Stimulated activated CD4-positive, alpha-beta T cell treated with anti-CD3 and anti-CD28 coated beads, Interleukin-12 subunit alpha, Interleukin-12 subunit beta, amount 100 ng/mL, for 48 hours (primary cell): ENCODE data around the gene CDCP2.

Experiments used
- DNase-seq, 3 donors: peaks; one replicate each; pipeline ENCODE4 v3.0.0-alpha.2; 2020; ENCODE audit warnings: low read depth in 2 of 3, low spot score in 1 of 3

The CDCP2 gene

DNA sequence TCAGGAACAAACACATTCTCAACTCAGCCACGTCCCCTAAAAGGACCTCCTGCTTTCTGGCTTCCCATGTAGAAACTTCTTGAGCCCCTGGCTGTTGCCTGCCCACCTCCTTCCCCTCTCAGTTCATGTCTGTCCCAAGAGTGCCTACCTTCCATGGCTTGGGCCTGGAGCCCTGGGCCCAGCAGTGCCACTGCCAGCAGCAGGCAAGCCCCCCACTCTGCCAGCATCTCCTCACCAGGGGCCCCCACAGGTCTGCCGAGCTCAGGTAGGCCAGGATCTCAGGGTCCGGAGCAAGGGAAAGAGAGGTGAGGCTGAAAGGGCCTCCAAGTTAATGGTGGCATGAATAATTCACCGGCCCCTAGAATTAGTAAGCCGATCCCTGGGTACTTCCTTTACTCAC, at the start of gene CDCP2:
TSS of gene CDCP2 (minus strand) at position 305 of the 400 bp plus-strand sequence. CDS start at position 227, 78 bp downstream.
- DNase-seq, result no peak

DNA sequence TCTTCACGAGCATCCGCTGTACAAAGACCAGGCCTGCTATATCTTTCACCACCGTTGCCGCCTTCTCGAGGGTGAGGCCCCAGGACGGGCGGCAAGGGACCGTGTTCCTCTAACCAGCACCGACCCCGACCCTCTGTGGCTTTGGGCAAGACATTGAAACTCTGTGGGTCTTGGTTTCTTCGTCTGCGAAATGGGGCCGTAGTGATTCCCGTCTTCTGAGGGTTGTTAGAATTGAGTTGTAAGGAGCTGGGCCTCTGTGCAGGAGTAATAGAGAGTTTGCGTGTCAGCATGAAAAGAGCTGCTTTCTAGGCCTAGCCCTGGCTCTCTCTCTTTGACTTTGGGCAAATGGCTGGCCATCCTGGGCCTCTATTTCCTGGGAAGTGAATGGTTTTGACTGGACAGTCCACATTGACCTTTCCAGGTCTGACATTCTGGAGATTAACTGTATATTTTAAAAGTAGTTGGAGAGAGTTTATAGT, 47.8 kb upstream of the CDCP2 start:
- peak in 1 of 3 donors; percentile 5 for DNase-seq

DNA sequence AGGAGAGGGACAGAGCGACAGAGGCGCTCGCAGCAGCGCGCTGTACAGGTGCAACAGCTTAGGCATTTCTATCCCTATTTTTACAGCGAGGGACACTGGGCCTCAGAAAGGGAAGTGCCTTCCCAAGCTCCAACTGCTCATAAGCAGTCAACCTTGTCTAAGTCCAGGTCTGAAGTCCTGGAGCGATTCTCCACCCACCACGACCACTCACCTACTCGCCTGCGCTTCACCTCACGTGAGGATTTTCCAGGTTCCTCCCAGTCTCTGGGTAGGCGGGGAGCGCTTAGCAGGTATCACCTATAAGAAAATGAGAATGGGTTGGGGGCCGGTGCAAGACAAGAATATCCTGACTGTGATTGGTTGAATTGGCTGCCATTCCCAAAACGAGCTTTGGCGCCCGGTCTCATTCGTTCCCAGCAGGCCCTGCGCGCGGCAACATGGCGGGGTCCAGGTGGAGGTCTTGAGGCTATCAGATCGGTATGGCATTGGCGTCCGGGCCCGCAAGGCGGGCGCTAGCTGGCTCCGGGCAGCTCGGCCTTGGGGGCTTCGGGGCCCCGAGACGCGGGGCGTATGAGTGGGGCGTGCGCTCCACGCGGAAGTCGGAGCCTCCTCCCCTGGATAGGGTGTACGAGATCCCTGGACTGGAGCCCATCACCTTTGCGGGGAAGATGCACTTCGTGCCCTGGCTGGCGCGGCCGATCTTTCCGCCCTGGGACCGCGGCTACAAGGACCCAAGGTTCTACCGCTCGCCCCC, 47.1 kb upstream of the CDCP2 start, which contains the start of the genes CYB5RL and MRPL37:
TSS of gene CYB5RL (minus strand) at position 266 of the 754 bp plus-strand sequence. CDS start 4,414 bp downstream, outside the sequence.
TSS of gene MRPL37 (plus strand) at position 403 of the 754 bp plus-strand sequence. CDS start at position 480, 77 bp downstream.
- DNase-seq, result peak; percentile 82 to 93 (median 87)

DNA sequence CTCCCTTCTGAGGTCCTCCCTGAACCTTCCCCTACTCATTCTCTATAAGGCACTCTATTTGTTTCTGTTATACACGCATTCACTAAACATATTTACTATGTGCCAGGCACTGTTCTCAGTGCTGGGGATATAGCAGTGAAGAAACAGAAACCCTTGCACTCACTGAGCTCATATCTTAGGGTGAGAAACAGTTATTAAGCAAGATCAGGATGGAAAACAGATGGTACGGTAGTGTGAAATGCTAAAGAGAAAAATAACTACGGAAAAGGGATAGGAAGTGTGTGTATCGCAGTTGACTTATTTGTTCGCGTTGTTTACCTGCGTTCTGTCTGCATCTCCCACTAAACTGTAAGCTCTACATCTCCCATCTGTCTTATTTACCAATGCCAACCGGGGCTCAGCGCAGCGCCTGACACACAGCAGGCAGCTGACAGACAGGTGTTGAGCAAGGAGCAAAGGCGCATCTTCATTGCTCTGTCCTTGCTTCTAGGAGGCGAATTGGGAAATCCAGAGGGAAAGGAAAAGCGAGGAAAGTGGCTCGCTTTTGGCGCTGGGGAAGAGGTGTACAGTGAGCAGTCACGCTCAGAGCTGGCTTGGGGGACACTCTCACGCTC, 46.5 kb upstream of the CDCP2 start:
- DNase-seq, result no peak

DNA sequence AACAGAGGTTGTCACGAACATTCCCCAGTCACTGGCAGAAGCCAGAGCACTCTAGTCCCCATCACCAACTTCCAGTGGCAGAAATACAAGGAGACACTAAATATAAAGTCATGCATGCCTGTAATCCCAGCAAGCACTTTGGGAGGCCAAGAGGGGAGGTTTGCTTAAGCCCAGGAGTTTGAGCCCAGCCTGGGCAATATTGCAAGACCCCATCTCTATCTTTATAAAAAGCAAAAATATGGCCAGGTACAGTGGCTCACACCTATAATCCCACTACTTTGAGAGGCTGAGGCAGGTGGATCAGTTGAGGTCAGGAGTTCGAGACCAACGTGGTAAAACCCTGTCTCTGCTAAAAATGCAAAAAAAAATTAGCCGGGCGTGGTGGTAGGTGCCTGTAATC, 40.7 kb upstream of the CDCP2 start:
- no peak for DNase-seq

DNA sequence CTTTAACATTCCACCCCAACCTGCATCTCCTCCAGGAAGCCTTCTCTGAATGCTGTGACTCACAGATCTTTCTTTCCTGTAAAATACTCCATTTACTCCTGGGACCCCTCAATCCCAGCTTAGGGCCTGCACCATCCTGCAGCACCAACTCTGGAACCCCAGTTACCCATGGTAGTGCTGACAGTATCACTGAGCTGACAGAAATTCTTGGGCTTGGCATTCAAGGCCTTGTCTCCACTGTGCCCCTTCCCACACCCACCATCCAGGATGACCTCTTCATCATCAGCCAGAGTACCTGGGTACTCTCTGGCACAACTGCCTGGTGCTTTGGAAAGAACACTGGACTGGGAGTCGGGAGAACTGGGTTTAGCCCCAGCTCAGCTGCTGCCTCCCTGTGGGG, 38.7 kb upstream of the CDCP2 start:
- DNase-seq, result no peak

DNA sequence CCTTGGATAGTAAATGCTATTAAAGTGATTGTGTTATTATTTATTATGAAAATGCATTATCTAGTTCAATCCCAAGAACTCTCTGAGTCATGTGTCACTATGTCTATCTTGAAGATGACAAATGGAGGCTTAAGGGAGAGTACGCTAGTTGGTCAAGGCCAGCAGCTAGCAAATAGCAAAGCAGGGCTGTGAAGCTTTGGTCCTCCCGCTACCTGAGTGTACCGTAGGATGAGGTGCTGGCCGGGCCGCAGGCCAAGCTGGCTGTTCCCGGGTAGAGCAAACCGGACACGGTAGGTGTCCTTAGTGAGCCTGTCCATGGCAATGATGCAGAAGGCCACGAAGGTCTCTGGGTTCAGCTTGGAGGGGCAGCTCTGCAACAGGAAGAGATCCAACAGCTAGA, 37.7 kb upstream of the CDCP2 start:
- DNase-seq, result no peak

DNA sequence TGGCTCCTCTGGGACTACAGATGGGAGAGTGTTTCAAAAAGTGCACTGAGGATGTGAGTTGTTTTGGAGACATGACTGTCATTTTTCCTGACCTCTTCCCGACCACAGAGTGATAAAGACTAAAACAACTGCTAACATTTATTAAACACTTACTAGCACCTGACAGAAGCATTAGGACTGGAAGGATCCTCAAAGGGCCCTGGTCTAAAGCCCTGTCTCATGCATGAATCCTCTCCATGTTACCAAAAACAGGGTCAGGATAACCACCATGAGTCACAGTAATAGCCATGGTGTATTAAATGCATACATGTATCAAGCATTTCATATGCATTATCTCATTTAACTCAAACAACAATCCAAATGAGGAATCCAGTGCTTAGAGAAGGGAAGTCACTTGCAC, 35.5 kb upstream of the CDCP2 start:
- no peak for DNase-seq

DNA sequence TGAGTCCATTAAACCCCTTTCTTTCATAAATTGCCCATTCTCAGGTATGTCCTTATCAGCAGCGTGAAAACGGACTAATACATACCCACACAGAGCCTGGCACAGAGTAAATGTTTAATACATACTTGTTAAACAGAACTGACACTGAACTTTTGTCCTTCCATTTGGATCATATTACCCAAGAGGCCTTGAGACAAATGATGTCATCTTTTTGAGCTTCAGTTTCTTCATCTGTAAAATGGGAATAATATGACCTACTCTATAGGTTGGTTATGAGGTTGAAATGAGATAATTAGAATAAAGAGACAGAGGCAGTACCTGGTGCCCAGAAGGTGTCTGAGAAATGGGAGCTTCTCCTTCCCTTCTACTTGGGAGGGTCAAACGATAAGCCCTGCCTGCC, 33.3 kb upstream of the CDCP2 start:
- no peak for DNase-seq

DNA sequence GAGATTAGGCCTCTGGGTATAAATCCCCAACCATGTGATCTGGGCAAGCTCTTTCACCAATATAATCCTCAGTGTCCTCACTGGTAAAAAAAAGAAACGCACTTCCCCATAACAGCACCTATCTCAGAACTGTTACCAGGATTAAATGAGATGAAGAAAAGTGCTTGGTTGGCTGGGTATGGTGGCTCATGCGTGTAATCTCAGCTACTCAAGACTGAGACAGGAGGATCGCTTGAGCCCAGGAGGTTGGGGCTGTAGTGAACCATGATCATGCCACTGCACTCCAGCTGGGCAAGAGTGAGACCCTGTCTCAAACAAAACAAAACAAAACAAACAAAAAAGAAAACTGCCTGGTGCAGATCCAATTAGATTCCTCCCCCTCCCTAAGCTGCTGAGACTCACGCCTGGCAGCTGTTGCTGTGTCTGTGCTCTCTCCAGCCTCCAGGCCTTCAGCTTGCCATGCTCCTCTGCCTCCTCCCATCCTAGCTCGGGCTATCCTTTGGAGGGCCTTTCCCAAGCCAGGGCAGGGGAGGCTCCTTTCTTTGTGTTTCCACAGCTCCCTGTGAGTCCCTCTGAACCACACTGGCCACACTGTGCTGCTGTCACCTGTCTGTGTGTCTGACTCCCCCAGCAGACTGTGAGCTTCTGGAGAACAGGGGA, 28.0 kb upstream of the CDCP2 start:
- DNase-seq, result no peak

DNA sequence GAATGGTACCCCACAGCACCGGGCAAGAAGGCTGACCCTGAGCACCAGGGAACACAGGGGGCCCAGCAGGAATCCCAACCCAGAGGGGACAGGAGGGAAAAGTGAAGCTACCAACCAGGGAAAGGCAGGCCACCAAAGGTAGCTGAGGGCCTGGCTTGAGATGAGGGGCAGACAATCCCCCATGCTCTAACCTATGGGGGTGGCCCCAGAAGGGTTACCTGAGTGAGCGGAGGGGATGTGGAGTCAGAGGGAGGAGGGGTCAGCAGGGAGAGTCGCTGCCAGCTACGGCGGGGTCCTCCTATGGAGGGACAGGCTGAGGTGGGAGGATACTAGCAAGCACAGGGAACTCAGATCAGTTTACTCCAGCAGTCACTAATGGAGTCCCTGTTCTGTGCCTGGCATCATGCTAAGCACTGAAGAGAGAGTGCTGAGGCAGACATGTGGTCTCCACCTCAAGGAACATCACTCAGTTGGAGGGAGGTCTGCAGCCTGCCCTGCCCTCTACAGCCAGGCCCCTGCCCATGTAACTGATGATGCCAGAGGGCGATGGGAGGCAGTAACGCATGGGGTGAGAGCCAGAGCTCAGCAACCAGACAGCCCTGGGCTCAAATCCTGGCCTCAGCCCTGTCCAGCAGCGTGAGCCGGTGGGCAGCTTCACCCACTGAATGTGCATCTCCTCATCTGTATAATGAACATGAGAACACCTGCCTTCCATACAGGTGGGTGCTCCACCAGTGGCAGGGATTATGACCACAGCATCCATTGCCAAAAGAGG, 25.7 kb upstream of the CDCP2 start:
- DNase-seq, result no peak

DNA sequence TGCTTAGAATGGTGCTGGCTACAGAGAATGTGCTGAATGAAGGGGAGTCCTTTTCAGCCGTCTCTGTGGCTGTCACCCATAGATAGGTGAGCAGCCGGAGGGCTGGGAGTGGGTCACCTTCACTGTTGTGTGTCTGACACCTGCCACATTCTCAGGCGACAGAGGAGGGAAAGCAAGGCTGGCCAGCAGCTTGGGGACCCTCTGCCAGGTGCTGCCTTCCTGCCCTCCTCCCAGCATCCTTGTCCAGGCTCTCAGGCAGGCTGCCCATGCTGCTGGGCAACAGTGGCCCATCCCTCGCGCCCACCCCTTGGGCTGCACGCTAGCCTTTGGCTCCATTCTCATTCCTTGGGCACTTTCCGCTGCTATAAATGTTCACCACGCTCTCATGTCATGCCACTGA, 24.9 kb upstream of the CDCP2 start:
- no peak for DNase-seq

DNA sequence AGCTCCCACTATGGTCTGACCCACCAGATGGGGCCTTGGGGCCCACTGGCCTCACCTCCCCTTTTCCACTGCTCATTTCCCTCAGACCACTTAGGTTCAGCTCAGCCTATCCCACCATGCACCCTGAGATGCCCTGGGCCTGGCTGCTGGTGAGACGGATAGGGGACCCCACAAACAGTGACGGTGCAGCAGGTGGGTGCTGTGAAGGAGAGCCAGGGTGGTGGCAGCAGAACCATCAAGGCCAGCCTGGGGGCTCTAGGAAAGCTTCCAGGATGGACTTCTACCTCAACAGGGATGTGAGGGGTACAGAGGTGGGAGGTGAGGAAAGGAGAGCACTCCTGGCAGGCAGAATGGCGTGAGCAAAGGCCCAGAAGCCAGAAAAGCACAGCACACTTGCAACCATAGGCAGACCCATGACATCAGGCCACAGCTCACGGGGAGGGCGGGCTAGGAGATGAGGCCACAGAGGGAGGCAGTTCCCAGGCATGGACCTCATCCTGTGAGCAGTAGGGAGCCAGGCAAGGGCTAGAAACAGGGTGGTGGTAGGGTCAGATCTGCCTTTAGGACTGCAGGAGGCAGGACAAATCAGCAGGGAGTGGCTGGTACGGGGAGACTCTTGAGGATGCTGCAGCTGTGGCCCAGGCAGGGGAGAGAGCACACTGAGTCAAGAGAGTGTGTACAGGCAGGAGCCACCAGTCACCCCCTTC, 24.0 kb upstream of the CDCP2 start:
- no peak for DNase-seq

DNA sequence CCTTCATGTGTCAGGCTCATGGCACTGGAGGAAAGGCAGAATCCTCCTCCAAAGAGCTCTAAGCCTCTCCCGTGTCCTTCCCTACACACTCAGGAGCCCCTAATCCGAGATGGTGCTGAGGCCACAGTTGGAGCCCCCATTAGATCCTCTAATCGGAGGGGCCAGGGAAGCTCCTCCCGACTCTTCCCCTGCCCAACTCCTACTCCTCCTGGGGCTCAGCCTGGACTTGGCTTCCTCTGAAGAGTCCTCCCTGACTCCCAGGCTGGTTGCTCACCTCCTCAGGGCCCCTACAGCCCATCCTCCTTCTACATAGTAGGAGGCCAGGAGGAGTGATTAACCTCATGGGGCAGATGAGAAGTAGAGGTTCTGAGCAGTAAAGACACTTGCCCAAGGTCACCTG, 21.3 kb upstream of the CDCP2 start:
- DNase-seq, result no peak

DNA sequence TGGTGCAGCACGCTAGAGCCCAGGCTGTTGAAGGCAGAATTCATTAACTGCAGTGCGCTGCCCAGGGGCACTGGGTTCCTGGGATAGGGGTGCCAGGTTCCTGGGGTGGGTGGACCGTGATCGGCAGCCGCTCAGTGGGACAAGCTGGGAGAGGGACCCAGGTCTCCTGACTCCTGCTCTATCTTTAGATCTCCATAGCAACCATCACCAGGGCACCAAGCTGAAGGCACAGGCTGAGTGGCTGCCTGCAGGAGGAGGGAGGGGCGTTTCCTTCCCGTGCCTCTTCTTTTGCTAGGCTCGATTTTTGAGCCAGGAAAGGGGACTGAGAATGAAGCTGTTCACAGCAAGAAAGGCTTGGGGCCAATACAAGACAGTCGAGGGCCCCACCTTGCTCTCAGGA, 20.9 kb upstream of the CDCP2 start:
- DNase-seq, result no peak

DNA sequence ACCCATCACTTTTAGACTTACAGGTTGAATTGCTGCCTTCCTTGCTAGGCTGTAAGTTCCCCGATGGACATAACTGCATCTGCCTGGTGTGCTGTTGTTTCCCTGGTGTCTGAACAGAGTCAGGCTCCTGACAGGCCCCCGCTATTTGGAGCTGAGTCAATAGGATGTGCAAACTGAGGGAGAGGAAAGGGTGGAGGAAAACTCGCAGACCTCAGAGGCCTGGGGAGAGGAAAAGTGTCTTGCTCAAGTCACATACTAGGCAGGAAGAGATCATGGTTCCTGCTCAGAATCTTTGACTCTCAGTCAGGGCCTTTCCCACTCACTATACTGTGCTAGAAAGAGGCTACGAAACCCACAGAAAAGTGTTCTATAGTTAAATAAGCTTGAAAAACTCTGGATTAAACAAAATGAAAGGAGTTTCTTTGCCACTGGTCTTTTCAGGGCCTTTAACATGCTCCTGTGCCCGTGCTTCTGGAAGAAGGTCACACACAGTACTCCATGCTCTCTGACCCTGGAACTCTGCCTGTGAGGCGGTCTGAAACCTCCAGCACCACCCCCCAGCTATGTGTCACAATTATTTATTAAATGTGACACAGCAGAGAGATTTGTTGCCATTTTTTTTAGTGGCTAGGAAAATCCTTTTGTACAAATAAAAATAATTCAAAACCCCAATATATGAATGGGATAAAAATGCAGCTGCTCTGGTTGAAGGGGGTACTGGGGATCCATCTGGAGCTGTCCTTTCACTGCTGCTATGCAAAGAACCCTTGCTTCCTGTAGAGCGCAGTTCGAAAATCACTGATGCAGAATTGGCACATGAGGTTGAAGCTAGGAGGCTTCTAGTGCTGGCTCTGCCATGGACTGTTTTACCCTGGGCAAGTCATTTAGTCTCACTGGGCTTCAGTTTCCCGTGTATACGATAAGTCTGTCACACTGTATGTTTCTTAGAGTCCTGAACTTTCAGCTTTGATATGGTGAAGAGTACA, 20.1 kb upstream of the CDCP2 start:
- DNase-seq, result no peak

DNA sequence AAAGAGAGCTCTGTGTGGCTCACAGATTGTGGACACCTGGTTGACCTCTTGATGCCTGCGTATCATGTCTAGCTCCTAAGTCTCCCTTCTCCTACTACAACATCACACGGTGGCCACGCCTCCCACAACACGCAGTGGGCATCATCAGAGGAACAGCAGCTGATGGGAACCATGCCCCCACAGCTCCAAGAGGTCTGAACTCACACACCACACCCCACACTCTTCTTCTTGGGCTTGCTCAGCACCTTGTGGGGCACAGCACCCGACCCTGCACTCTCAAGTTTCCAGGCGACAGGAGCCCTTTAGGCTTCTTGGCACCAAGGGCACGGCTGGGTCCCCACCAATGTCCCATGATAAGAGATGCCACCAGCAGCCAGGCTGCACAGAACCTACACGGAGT, 18.8 kb upstream of the CDCP2 start:
- no peak for DNase-seq

DNA sequence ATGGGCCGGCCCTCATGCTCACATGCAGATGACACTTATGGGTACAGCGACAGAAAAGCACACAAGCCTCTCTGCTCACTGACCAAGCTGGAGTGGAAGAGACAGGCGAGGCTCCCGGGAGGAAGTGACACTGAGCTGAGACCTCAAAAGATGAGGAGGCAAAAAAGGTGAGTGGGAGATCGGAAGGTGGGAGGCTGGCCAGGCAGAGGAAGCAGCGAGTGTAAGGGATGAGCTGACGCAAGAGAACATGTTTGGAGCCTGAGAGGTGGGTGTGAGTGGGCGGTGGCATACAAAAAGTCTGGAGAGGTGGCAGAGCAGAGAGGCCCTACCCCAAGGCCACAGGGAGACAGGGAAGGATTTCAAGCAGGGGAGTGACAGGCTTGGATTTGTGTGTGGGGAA, 18.2 kb upstream of the CDCP2 start:
- no peak for DNase-seq

DNA sequence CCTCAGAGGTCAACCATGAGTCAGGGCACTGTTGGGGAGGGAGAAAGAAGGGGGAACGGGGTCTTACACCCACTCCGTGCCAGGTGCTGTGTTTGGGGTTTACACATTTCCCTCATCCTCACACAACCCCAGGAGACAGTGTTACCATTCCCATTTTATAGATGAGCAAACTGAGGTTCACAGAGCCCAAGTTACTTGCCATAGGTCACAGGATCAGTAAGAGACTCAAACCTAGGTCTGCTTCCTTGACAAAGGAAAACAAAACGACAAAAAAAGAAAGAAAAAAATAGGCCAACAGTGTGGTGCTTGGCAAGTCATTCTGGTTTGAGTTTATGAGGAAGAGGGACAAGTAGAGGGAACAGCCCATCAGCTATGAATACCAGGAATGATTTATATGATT, 16.3 kb upstream of the CDCP2 start:
- no peak for DNase-seq
